Heart left ventricle (tissue), 16 donors: ENCODE results near the gene CYB561. TPM values are rescaled to one million over a fixed set of nuclear protein-coding genes. Genes with fewer than 3 reads are reported as not detected.
"Not testable (repeated sequence)": the region's sequence is repeated elsewhere in the genome, so short reads cannot be mapped to it uniquely, and the experiment has no call there.

Source experiments
- ATAC-seq, 4 donors: fragments of 200-7000 bp; cut with Tn5 transposase; one replicate each; pipeline ENCODE4 v1.9.1; 2020 to 2022; ENCODE audit warnings: moderate library complexity in 4 of 4, mild to moderate bottlenecking in 3 of 4, moderate number of reproducible peaks in 1 of 4
- DNase-seq, 5 donors: peaks; one replicate each; pipeline ENCODE4 v3.0.0-alpha.2; 2020
- H3K27ac ChIP-seq, 12 donors: fragments of 200-600 bp; sonication (generic) in 4 of 12; one replicate each; pipeline versions ENCODE4 v1.5.0 to v1.8.0; 2016 to 2022; ENCODE audit warnings: mild to moderate bottlenecking in 2 of 12
- H3K27me3 ChIP-seq, 9 donors: fragments of 200-600 bp; sonication (generic) in 2 of 9; one replicate each; pipeline versions ENCODE4 v1.5.1 to v1.8.0; 2016 to 2022; ENCODE audit warnings: mild to moderate bottlenecking in 3 of 9
- H3K36me3 ChIP-seq, 9 donors: fragments of 200-600 bp; sonication (generic) in 2 of 9; one replicate each; pipeline versions ENCODE4 v1.5.0 to v1.8.0; 2018 to 2022; ENCODE audit warnings: mild to moderate bottlenecking in 2 of 9
- H3K4me1 ChIP-seq, 12 donors: fragments of 200-600 bp; sonication (generic) in 4 of 12; one replicate each; pipeline versions ENCODE4 v1.5.0 to v1.8.0; 2016 to 2022; ENCODE audit warnings: mild to moderate bottlenecking in 3 of 12
- H3K4me3 ChIP-seq, 12 donors: fragments of 200-600 bp; sonication (generic) in 4 of 12; one replicate each; pipeline versions ENCODE4 v1.5.0 to v1.8.0; 2017 to 2022; ENCODE audit warnings: mild to moderate bottlenecking in 9 of 12, moderate library complexity in 4 of 12
- H3K9me3 ChIP-seq, 12 donors: fragments of 200-600 bp; sonication (generic) in 4 of 12; one replicate each; pipeline versions ENCODE4 v1.5.0 to v1.8.0; 2016 to 2022; ENCODE audit warnings: mild to moderate bottlenecking in 1 of 12
- POLR2A ChIP-seq, 2 donors: fragments of 450-650 bp; IDR thresholded peaks; one replicate each; pipeline ENCODE4 v1.6.1; 2017; ENCODE audit warnings: antibody characterized with exemption in 2 of 2, mild to moderate bottlenecking in 2 of 2, moderate library complexity in 2 of 2
- WGBS, 4 donors: extraction: QIAGEN DNeasy Blood & Tissue Kit in 2 of 4; methylation state at CpG; one replicate each; pipeline versions ENCODE4 v1.1.5 to v1.1.7; 2013 to 2018; 5-methylcytosine and 5-hydroxymethylcytosine counted together
- intact Hi-C, 10 donors: fragments of 100-400 bp; cut with DNase I; formaldehyde crosslinking; loops; one replicate each; pipeline versions ENCODE4 v1.11.1 to v1.14.2; 2022
- polyA plus RNA-seq, 2 donors: library from polyadenylated mRNA; stranded (reverse); fragments of 200-250 nt; gene quantifications; one replicate each; pipeline ENCODE4 v1.2.3, GENCODE V29; 2013
- total RNA-seq, 9 donors: library from RNA; depleted of rRNA in 2 of 9; stranded (reverse); fragments of >200 nt in 2 of 9; fragmentation: NEBNext Ultra II Directional in 3 of 9; extraction: Animal tissue kit (Norgen Biotek cat#: 25700) in 3 of 9; gene quantifications; one replicate each; pipeline versions ENCODE4 v1.1.0 to v1.2.4, GENCODE V29; 2016 to 2023
- TF ChIP-seq, protein P1 (sequence below), 12 donors: fragments of 200-600 bp; sonication (generic) in 4 of 12; IDR thresholded peaks; one replicate each; pipeline versions ENCODE4 v1.5.0 to v1.8.0; 2018 to 2022; ENCODE audit warnings: antibody characterized with exemption in 12 of 12, mild to moderate bottlenecking in 5 of 12
- donor health status: ischemic (EF 13 %, LVEDD 7.1; RV severe dilation, severe dysfunction).
- donor health status: healthy with polysubstance abuse.
- donor health status: DM: no; HTN: yes; CAD: no.
- donor health status: DM: no; HTN: no; CAD: no.
- donor health status: ischemic (EF 25% LVEDD 6.9; RV normal size, moderate dysfunction).
- donor health status: ischemic (EF 25% LVEDD 5.7; RV mildly dilated, moderate dysfunction).
- donor health status: healthy.
- donor health status: DM: yes; HTN: yes; CAD: no.
- donor health status: ischemic (EF 35%, LVEDD 5.7; RV mildly dilated, moderate dysfunction).
- donor health status: nonischemic (EF 11% LVEDD 7.7; RV severe dilation, severe dysfunction).
- donor health status: DM: yes; HTN: yes; CAD: no.
- donor health status: PGD.
- donor health status: ischemic (EF 29% LVEDD 5.4; RV normal size, mild dysfunction).
- donor health status: nonischemic (EF 23%, LVEDD 6.1; RV moderate dilation, normal function).

CYB561 gene
- total and polyA plus RNA-seq, 11 donors, result 4.8 to 19.2 (median 8.6) TPM

DNA sequence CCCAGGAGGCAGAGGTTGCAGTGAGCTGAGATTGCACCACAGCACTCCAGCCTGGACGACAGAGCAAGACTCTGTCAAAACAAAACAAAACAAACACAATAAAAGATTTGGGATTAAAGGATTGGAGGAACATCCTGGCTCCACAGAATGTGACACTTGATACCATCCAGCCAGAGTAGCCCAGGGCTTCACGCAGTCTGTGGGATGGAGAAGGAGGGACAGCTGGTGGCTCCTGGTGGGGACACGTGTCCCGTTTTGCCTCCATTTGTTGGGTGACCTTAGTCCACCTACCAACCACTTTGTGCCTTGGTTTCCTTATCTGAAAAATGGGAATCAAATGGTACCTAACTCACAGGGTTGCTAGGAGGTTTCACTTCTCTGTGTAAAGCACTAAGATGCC, 12.4 kb upstream of the CYB561 start:
- ATAC-seq (no peak), DNase-seq (no peak)
- Histone ChIP-seq H3K4me1 (peaks cover 0 to 23% (median 3%) of the 10 kb centered on the region in 12 donors), H3K9me3 (no peaks in the 10 kb centered on the region), H3K27ac (no peak overlapping the region), H3K36me3 (no peaks in the 10 kb centered on the region), H3K27me3 (no peaks in the 10 kb centered on the region), H3K4me3 (no peak overlapping the region)
- intact Hi-C loops, result no loop called here
- no peak for TF ChIP-seq POLR2A (IDR thresholded peaks at IDR 0.05)
- TF ChIP-seq, protein P1, sequence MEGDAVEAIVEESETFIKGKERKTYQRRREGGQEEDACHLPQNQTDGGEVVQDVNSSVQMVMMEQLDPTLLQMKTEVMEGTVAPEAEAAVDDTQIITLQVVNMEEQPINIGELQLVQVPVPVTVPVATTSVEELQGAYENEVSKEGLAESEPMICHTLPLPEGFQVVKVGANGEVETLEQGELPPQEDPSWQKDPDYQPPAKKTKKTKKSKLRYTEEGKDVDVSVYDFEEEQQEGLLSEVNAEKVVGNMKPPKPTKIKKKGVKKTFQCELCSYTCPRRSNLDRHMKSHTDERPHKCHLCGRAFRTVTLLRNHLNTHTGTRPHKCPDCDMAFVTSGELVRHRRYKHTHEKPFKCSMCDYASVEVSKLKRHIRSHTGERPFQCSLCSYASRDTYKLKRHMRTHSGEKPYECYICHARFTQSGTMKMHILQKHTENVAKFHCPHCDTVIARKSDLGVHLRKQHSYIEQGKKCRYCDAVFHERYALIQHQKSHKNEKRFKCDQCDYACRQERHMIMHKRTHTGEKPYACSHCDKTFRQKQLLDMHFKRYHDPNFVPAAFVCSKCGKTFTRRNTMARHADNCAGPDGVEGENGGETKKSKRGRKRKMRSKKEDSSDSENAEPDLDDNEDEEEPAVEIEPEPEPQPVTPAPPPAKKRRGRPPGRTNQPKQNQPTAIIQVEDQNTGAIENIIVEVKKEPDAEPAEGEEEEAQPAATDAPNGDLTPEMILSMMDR (IDR thresholded peaks at IDR 0.05), result no peak
- 81 to 91% (median 90%) methylated on average over 4 of the region's 4 CpGs for WGBS, 4 donors

DNA sequence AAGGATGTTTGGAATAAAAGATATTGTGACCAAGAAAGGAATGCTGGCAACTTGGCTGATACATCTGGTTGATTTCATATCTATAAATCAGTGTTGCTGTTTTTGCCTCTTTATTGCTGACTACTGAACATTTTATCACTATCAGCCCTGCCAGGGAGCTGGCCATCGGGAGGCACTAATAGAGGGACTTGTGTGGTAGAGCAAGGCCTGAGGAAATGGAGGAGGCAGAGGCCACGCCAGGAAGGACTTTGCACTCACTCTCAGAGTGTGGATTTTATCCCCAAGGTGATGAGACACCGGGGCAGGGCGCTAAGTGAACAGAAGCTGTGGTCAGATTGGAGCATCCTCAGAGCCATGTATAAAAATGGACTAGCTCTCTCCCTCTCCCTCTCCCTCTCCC, 9.3 kb upstream of the CYB561 start:
- no peak for DNase-seq
- Histone ChIP-seq H3K36me3 (no peaks in the 10 kb centered on the region), H3K4me1 (peaks cover 0 to 23% (median 9%) of the 10 kb centered on the region in 12 donors)

DNA sequence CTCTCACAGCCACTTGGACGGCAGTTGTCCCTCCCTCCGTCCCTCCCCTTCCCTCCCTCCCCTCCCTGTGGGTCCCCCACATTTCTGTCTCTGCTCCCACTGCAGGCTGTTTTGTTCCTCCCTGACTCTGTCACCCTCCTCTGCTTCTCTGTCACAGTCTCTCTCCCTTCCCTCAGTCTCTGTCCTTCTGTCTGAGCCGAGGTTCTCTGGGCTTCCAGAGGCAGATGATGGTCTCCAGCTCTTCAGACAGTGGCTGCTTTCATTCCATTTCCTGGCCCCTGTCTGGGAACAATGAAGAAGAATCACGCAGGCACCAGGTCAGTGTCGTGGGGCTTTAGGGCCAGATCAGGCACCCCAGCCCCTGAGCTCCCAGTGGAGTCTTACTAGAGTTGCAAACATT, 8.8 kb upstream of the CYB561 start:
- Histone ChIP-seq H3K4me1 (peaks cover 0 to 28% (median 10%) of the 10 kb centered on the region in 12 donors), H3K9me3 (no peaks in the 10 kb centered on the region), H3K4me3 (no peak overlapping the region), H3K27ac (no peak overlapping the region), H3K27me3 (no peaks in the 10 kb centered on the region), H3K36me3 (no peaks in the 10 kb centered on the region)
- ATAC-seq (no peak), DNase-seq (no peak)
- intact Hi-C loops, result no loop called here
- WGBS, 4 donors, result 47 to 62% (median 52%) methylated on average over 5 of the region's 5 CpGs
- TF ChIP-seq, protein P1 (IDR thresholded peaks at IDR 0.05), result no peak
- TF ChIP-seq POLR2A (IDR thresholded peaks at IDR 0.05), result no peak

More for the DNA sequence above, 9.3 kb upstream of the CYB561 start:
- intact Hi-C loops, result no loop called here
- Histone ChIP-seq H3K27ac (no peak overlapping the region), H3K9me3 (no peaks in the 10 kb centered on the region), H3K4me3 (no peak overlapping the region), H3K27me3 (no peaks in the 10 kb centered on the region)
- TF ChIP-seq POLR2A (IDR thresholded peaks at IDR 0.05), result no peak
- TF ChIP-seq, protein P1 (IDR thresholded peaks at IDR 0.05), result no peak
- no peak for ATAC-seq
- WGBS, 4 donors, result 65 to 80% (median 73%) methylated on average over 4 of the region's 4 CpGs

DNA sequence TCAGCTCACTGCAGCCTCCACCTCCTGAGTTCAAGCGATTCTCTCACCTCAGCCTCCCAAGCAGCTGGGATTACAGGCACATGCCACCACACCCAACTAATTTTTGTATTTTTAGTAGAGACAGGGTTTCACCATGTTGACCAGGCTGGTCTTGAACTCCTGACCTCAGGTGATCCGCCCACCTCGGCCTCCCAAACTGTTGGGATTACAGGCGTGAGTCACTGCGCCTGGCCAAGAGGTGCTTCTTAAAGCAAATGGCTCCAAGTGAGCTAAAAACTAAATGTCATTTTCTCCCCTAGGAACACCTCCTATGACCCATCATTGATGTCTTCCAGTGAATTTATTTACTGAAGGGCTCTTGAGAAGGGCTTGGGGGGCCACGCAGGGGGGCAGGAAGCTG, 8.3 kb upstream of the CYB561 start:
- H3K9me3 ChIP-seq, H3K27me3 ChIP-seq, intact Hi-C loops, H3K27ac ChIP-seq, DNase-seq, H3K4me3 ChIP-seq, ATAC-seq, H3K36me3 ChIP-seq: not testable (repeated sequence)
- WGBS, 4 donors, result 76 to 94% (median 87%) methylated on average over 6 of the region's 6 CpGs
- peaks cover 0 to 33% (median 12%) of the 10 kb centered on the region in 12 donors for H3K4me1 ChIP-seq

DNA sequence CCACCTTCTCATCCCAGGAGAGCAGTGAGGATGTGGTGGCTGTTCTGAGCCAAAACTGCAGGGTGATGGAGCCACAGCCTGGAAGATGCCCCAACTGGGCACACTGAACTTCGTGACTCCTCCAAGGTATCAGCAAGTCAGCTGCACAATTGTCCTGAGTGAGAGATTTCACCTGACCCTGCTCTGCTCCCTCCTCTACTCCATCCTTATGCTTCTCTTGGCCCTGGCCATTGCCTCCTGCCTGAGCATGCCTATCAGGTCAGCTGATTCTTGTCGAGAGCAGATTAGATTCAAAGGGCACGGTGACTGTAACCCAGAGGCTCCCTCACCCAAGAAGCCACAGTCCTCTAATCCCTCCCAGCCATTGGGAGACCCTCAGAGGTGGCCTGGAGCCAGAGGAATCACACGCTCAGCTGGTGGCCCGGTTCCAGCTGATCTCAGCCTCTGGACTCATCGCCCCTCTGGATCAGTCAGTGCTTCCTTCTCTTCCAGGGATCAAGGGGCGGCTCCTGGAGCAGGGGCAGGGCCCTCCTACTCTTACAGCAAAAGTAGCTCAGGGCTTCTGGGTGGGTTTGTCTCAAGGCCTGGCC, 7.0 kb upstream of the CYB561 start:
- WGBS, 4 donors, result 27 to 51% (median 37%) methylated on average over 6 to 7 of the region's 7 CpGs
- no peaks in the 10 kb centered on the region for H3K9me3 ChIP-seq
- no peaks in the 10 kb centered on the region for H3K36me3 ChIP-seq
- DNase-seq (no peak), ATAC-seq (no peak)
- TF ChIP-seq, protein P1 (IDR thresholded peaks at IDR 0.05), result no peak
- TF ChIP-seq POLR2A (IDR thresholded peaks at IDR 0.05), result no peak
- no peak overlapping the region for H3K4me3 ChIP-seq
- peaks cover 0 to 46% (median 19%) of the 10 kb centered on the region in 12 donors for H3K4me1 ChIP-seq
- H3K27ac ChIP-seq, result no peak overlapping the region
- H3K27me3 ChIP-seq, result no peaks in the 10 kb centered on the region
- intact Hi-C loops, result no loop called here
